GM21786 (cell line): ENCODE measurements around the gene PARP11.
A peak's percentile ranks its signal among the peaks of the same experiment; 100 is the strongest.

Source experiments
- ATAC-seq: cut with Tn5 transposase; IDR thresholded peaks from one replicate; pipeline ENCODE4 v1.9.1; 2021; ENCODE audit not compliant: unreplicated experiment

Gene PARP11, protein sequence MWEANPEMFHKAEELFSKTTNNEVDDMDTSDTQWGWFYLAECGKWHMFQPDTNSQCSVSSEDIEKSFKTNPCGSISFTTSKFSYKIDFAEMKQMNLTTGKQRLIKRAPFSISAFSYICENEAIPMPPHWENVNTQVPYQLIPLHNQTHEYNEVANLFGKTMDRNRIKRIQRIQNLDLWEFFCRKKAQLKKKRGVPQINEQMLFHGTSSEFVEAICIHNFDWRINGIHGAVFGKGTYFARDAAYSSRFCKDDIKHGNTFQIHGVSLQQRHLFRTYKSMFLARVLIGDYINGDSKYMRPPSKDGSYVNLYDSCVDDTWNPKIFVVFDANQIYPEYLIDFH

GRCh38 chr12:3872800-3873636 lies at the start of gene PARP11:
PARP11 (minus strand) TSS chr12:3873399; CDS start chr12:3873229, 170 bp downstream.
- peak; percentile 95 for ATAC-seq

- no peak for ATAC-seq
Observed at GRCh38 chr12:3922033-3922432, 48.8 kb upstream of the PARP11 start.

DNA sequence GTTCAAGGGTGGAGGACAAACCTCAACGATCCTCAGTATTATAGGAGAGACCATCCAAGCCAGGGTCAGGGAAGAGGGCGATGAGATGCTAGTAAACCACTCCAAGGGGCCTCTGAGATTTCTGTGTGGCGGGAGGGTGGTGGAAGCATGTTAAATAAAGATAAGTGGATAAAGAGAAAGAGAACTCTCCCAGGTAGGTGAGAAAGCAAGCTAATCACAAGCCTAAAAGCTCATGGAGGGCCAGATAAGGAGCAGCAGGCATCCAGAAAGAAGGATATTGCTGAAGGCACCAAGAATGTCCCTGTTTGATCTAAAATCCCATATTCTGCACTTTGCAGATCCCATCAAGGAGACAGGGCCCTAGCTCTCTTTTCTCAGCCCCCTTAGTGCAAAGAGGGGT lies 48.3 kb upstream of the PARP11 start:
- ATAC-seq: no peak

GRCh38 chr12:3921151-3921471 lies 47.9 kb upstream of the PARP11 start:
- ATAC-seq: no peak

- no peak for ATAC-seq
Observed at GRCh38 chr12:3920351-3921150, 47.4 kb upstream of the PARP11 start.

GRCh38 chr12:3913278-3913677 lies 40.1 kb upstream of the PARP11 start:
- ATAC-seq: no peak

DNA sequence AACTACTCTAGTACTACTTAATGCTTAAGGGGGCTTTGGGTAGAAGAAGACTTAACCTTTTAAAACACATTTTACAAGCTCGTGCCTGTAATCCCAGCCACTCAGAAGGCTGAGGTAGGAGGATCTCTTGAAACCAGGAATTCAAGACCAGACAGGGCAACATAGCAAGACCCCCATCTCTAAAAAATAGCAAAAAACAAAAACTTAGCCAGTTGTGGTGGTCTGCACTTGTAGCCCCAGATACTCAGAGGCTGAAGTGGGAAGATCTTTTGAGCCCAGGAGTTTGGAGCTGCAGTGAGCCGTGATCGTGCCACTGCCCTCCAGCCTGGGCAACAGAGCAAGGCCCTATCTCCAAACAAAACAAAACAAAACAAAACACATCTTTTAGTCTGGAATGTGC lies 39.7 kb upstream of the PARP11 start:
- no peak for ATAC-seq

DNA sequence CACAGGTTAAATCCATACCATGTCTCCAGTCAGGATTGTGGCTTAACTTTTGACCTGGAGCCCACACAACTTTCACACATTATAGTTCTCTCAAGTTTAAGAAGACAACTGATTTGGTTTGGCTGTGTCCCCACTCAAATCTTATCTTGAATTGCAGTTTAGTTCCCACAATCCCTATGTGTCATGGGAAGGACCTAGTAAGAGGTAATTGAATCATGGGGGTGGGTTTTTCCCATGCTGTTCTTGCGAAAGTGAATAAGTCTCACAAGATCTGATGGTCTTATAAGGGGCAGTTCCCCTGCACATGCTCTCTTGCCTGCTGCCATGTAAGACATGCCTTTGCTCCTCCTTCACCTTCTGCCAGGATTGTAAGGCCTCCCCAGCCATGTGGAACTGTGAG lies 38.2 kb upstream of the PARP11 start:
- no peak for ATAC-seq

- ATAC-seq: no peak
Observed at GRCh38 chr12:3905664-3906063, 32.5 kb upstream of the PARP11 start.

DNA sequence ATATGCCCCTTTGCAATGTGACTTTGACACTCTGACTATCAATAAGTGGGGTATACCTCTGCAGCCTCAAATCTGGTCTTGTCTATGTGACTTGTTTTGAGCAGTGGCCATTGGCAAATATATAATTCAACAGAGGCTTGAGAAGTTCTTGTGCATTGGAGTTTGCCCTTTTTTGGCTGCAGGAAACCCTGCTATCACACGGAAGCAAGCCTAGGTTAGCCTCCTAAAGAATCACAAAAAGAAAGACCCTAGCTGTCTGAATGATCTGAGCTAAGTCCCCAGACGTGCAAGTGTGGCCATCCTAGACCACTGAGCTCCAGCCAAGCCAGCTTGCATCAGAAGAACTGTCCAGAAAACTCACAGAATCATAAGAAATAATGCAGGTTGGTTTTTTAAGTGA lies 31.8 kb upstream of the PARP11 start:
- ATAC-seq: no peak

- no peak for ATAC-seq
Observed at GRCh38 chr12:3902921-3903320, 29.7 kb upstream of the PARP11 start.

DNA sequence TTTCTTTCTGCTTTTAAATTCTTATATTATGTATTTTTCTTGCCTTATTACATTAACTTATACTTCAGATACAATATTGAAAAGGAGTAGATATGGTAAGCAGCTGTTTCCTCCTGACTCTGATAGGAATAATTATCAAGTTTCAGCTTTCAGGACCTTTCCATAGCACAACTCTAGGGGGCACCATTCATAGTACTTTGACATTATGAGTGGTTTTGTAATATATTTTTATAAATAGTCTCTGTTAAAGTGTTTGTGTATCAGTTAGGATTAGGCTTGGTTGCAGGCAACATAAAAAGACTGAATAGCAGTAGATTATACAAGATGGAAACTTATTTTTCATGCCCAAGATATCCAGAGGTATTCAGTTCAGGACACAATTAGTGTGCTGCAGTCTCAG lies 27.9 kb upstream of the PARP11 start:
- no peak for ATAC-seq

DNA sequence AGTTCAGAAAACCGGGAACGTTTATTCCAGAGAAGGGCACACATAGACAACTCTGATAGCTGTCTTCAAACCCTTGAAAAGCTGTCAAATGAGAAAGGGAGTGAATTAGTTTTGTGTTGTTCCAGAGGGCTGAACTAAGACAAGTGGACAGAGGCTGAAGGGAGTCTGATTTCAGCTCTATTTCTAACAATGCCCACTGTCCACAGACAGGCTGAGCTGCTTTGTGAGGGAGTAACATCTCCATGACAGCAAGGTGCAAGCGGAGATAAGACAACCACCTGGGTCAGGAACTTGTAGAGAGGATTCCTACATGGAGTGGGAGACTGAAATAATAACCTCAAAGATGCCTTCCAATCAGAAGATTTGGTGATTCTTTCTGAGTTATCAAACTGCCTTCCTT lies 25.6 kb upstream of the PARP11 start:
- ATAC-seq: no peak

- no peak for ATAC-seq
Observed at GRCh38 chr12:3897371-3897971, 24.3 kb upstream of the PARP11 start.

- ATAC-seq: no peak
Observed at GRCh38 chr12:3896801-3897351, 23.7 kb upstream of the PARP11 start.

- no peak for ATAC-seq
Observed at GRCh38 chr12:3896356-3896755, 23.2 kb upstream of the PARP11 start.

DNA sequence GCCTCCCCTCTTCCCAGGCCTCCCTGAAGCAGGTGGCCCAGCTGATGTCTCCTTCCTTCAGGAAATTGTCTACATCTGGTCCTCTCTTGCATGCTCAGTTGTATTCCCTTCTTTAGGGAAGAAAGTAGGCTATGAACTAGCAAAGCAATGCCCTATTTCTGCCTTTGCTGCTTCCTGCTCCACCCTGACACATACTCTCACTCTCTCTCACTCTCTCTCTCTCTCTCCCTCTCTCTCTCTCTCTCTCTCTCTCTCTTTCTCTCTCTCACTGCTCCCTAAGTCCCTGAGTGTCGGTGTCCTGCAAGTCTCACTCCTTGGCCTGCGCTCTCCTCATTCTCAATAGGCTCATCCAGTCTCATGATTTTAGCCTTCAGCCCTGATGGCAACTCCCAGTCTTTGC lies 19.4 kb upstream of the PARP11 start:
- ATAC-seq: no peak

- ATAC-seq: no peak
Observed at GRCh38 chr12:3891201-3891600, 18.0 kb upstream of the PARP11 start.

- ATAC-seq: no peak
Observed at GRCh38 chr12:3888659-3889058, 15.5 kb upstream of the PARP11 start.

GRCh38 chr12:3885277-3886094 lies 12.3 kb upstream of the PARP11 start:
- ATAC-seq: no peak
